PC-9 (cell line): Measurements from ENCODE around the gene DDO. TPM values are rescaled to one million over a fixed set of nuclear protein-coding genes. Genes with fewer than 3 reads are reported as not detected.

Source experiments
- BruUV-seq: library from RNA; stranded (reverse); fragments of 400-500 nt; replicated peaks from 2 replicates; lab custom pipeline; 2021; lab: Mats Ljungman, UMichigan
- CTCF ChIA-PET: fragments of 300-600 bp; sonication (Branson Sonifier 250); formaldehyde crosslinking; loops from one replicate; lab custom pipeline; 2022; ENCODE audit warnings: antibody characterized with exemption; lab: Charles Lee
- POLR2A ChIA-PET: fragments of 300-600 bp; sonication (Branson Sonifier 250); formaldehyde crosslinking; loops from one replicate; lab custom pipeline; 2022; ENCODE audit warnings: antibody characterized with exemption; ENCODE audit not compliant: unreplicated experiment; lab: Charles Lee
- DNase-seq, 2 experiments: peaks; one replicate each; pipeline versions ENCODE4 v3.0.0 to v3.0.0-alpha.2; 2015 to 2022; ENCODE audit warnings: mixed read lengths in 1 of 2
- H2AFZ ChIP-seq: fragments of 200-600 bp; sonication (generic); 2 replicates; pipeline ENCODE4 v1.8.1; 2017; ENCODE audit warnings: antibody characterized with exemption
- H3F3A ChIP-seq: fragments of 200-600 bp; sonication (generic); 2 replicates; pipeline ENCODE4 v1.8.1; 2017; ENCODE audit warnings: antibody characterized with exemption, mild to moderate bottlenecking, low read depth; ENCODE audit not compliant: insufficient read depth
- H3K27ac ChIP-seq: fragments of 200-600 bp; sonication (generic); 2 replicates; pipeline ENCODE4 v1.6.1; 2016; ENCODE audit warnings: mixed run types
- H3K27me3 ChIP-seq: fragments of 200-600 bp; sonication (generic); 2 replicates; pipeline ENCODE4 v1.6.1; 2016; ENCODE audit warnings: low read depth, mixed run types; ENCODE audit not compliant: insufficient read depth
- H3K36me3 ChIP-seq: fragments of 200-600 bp; sonication (generic); 2 replicates; pipeline ENCODE4 v1.6.1; 2016; ENCODE audit warnings: low read depth, mixed run types
- H3K4me1 ChIP-seq: fragments of 200-600 bp; sonication (generic); replicated peaks from 2 replicates; pipeline ENCODE4 v1.6.1; 2016; ENCODE audit warnings: mixed run types; ENCODE audit not compliant: insufficient read depth
- H3K4me2 ChIP-seq: fragments of 200-600 bp; sonication (generic); 2 replicates; pipeline ENCODE4 v1.6.1; 2017; ENCODE audit warnings: mixed run types
- H3K4me3 ChIP-seq: fragments of 200-600 bp; sonication (generic); 2 replicates; pipeline ENCODE4 v1.6.1; 2016; ENCODE audit warnings: mixed run types
- H3K79me2 ChIP-seq: fragments of 200-600 bp; sonication (generic); 2 replicates; pipeline ENCODE4 v1.6.1; 2017; ENCODE audit warnings: low read depth, mixed run types
- H3K9me2 ChIP-seq: fragments of 200-600 bp; sonication (generic); 2 replicates; pipeline ENCODE4 v1.8.1; 2017; ENCODE audit warnings: mild to moderate bottlenecking; ENCODE audit not compliant: insufficient read depth
- H3K9me3 ChIP-seq: fragments of 200-600 bp; sonication (generic); 2 replicates; pipeline ENCODE4 v1.8.1; 2016; ENCODE audit warnings: low read depth; ENCODE audit not compliant: insufficient read depth
- H4K20me1 ChIP-seq: fragments of 200-600 bp; sonication (generic); 2 replicates; pipeline ENCODE4 v1.8.1; 2017; ENCODE audit not compliant: insufficient read depth
- EZH2 ChIP-seq: fragments of 200-600 bp; sonication (generic); IDR thresholded peaks from 2 replicates; pipeline ENCODE4 v1.8.0; 2017; ENCODE audit warnings: antibody characterized with exemption, low read depth
- intact Hi-C: fragments of 100-400 bp; cut with micrococcal nuclease; formaldehyde crosslinking; loops from one replicate; pipeline ENCODE4 v1.10.0; 2022; ENCODE audit not compliant: unreplicated experiment
- total RNA-seq: library from RNA; stranded (reverse); gene quantifications from 2 replicates; pipeline ENCODE4 v1.2.3, GENCODE V29; 2021
- TF ChIP-seq, protein P1 (sequence below): fragments of 200-600 bp; sonication (generic); conservative IDR thresholded peaks from 2 replicates; pipeline ENCODE4 v1.6.1; 2017; ENCODE audit warnings: mixed run types, antibody characterized with exemption, mild to moderate bottlenecking, moderate library complexity

Gene DDO
- total RNA-seq, 1 experiment from 2014 or later, result 3.6 TPM

DNA sequence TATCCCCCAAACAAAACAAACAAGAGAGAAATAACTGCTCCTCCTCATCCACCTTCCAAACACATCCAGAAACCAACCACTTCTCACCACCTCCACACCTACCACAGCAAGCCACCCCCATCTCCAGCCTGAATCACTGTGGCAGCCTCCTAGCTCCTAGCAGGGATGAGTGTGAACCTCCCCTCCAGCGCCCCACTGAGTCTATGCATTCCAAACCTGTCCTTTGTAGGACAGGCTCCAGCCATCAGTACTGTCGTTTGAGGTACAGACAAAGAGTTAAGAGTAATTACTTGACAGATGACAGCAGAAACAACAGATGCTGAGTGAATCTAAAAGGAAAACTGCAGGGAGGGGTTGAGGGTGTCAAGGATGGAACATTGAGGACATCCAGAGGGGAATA lies 59.6 kb downstream of the DDO start:
- TF ChIP-seq EZH2, result no peak
- TF ChIP-seq, protein P1, sequence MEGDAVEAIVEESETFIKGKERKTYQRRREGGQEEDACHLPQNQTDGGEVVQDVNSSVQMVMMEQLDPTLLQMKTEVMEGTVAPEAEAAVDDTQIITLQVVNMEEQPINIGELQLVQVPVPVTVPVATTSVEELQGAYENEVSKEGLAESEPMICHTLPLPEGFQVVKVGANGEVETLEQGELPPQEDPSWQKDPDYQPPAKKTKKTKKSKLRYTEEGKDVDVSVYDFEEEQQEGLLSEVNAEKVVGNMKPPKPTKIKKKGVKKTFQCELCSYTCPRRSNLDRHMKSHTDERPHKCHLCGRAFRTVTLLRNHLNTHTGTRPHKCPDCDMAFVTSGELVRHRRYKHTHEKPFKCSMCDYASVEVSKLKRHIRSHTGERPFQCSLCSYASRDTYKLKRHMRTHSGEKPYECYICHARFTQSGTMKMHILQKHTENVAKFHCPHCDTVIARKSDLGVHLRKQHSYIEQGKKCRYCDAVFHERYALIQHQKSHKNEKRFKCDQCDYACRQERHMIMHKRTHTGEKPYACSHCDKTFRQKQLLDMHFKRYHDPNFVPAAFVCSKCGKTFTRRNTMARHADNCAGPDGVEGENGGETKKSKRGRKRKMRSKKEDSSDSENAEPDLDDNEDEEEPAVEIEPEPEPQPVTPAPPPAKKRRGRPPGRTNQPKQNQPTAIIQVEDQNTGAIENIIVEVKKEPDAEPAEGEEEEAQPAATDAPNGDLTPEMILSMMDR, result no peak
- DNase-seq, result no peak
- Histone ChIP-seq H3K27me3 (peaks cover 10% of the 10 kb centered on the region; the same call in 1 of the 2 replicates), H3K4me1 (no peaks in the 10 kb centered on the region), H3K79me2 (no peaks in the 10 kb centered on the region), H2AFZ (no peak overlapping the region), H3K36me3 (no peaks in the 10 kb centered on the region), H3K27ac (no peak overlapping the region), H3K4me3 (no peak overlapping the region), H3K4me2 (no peak overlapping the region), H4K20me1 (no peaks in the 10 kb centered on the region), H3K9me3 (no peaks in the 10 kb centered on the region), H3F3A (no peaks in the 10 kb centered on the region), H3K9me2 (no peaks in the 10 kb centered on the region)
- CTCF ChIA-PET, result no interaction called here
- intact Hi-C loops, result no loop called here
- POLR2A ChIA-PET, result no interaction called here
- no TSS peak for BruUV-seq

DNA sequence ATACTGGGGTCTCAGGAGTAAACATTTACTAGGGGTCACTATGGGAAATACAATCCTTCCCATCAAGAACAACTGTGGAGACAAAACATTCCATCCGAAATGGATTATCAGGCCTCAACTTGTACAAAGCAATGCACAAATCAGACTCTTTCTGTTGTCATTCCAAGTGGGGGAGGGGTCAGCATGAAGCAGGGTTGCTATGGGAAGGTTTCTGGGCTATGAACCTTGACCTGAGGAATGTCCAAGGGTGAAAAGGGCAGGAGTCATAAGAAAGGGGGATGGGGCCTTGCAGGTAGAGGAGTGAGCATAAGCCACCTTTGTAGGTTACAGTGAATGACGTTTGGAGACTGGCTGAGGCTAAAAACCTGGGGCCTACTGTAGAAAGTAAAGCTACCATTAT lies 60.4 kb downstream of the DDO start:
- ChIA-PET CTCF (interaction anchor here (0.5 kb wide), 1 partner anchor 14 kb away, joined by 3 read pairs; no protein-coding TSS in a partner anchor), POLR2A (no interaction called here)
- H4K20me1 ChIP-seq, result no peaks in the 10 kb centered on the region
- H3K4me2 ChIP-seq, result no peak overlapping the region
- no peaks in the 10 kb centered on the region for H3K9me2 ChIP-seq
- H3F3A ChIP-seq, result no peaks in the 10 kb centered on the region
- H3K4me3 ChIP-seq, result no peak overlapping the region
- DNase-seq, result no peak
- intact Hi-C loops, result no loop called here
- no peaks in the 10 kb centered on the region for H3K4me1 ChIP-seq
- H3K27me3 ChIP-seq, result peaks cover 3% of the 10 kb centered on the region; the same call in 1 of the 2 replicates
- no peaks in the 10 kb centered on the region for H3K36me3 ChIP-seq
- TF ChIP-seq, protein P1, result no peak
- TF ChIP-seq EZH2, result no peak
- BruUV-seq, result no TSS peak
- no peaks in the 10 kb centered on the region for H3K79me2 ChIP-seq
- H3K9me3 ChIP-seq, result no peaks in the 10 kb centered on the region
- H3K27ac ChIP-seq, result no peak overlapping the region
- H2AFZ ChIP-seq, result no peak overlapping the region

DNA sequence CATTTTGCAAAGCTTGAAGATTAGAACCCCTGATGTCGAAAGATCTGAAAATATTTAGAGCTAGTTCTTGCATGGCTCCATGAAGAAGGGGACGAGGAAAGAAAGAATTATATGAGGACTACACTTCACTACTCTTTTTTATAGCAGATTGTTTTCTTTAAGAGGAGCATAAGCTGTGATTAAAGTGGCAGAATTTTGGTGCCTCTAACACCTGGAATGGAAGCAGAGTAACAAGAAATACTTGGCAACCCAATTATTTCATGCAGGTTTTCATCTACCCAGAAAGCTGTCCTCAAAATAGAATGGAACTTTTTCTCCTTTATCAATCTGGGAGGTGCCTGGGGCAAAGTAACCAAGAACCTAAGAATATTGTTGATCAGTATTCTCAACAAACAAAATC lies 61.2 kb downstream of the DDO start:
- POLR2A ChIA-PET, result interaction anchor here (0.6 kb wide), 1 partner anchor 167 kb away, joined by 4 read pairs; no protein-coding TSS in a partner anchor
- TF ChIP-seq, protein P1, result no peak
- no peak for TF ChIP-seq EZH2
- no peak overlapping the region for H2AFZ ChIP-seq
- no peaks in the 10 kb centered on the region for H3K4me1 ChIP-seq
- CTCF ChIA-PET, result no interaction called here
- no peaks in the 10 kb centered on the region for H3F3A ChIP-seq
- H3K4me3 ChIP-seq, result no peak overlapping the region
- intact Hi-C loops, result no loop called here
- H3K79me2 ChIP-seq, result no peaks in the 10 kb centered on the region
- no peaks in the 10 kb centered on the region for H3K9me2 ChIP-seq
- no peaks in the 10 kb centered on the region for H3K36me3 ChIP-seq
- no TSS peak for BruUV-seq
- no peaks in the 10 kb centered on the region for H3K27me3 ChIP-seq
- no peak for DNase-seq
- no peaks in the 10 kb centered on the region for H4K20me1 ChIP-seq
- no peak overlapping the region for H3K4me2 ChIP-seq
- H3K9me3 ChIP-seq, result no peaks in the 10 kb centered on the region
- H3K27ac ChIP-seq, result no peak overlapping the region
